ENCODE measurements around the gene REXO1.

The REXO1 gene

GRCh38 chr19:1847684-1848398, 442 bp downstream of the REXO1 start:
- DNase-seq = no peak

GRCh38 chr19:1847348-1847683, 967 bp downstream of the REXO1 start:
- no peak for DNase-seq

- DNase-seq = no peak
Observed at GRCh38 chr19:1846517-1847204, 1.6 kb downstream of the REXO1 start.

GRCh38 chr19:1845642-1846041, 2.6 kb downstream of the REXO1 start:
- DNase-seq = no peak

GRCh38 chr19:1845125-1845515, 3.2 kb downstream of the REXO1 start:
- DNase-seq = no peak

GRCh38 chr19:1844513-1845124, 3.7 kb downstream of the REXO1 start:
- no peak for DNase-seq

GRCh38 chr19:1843646-1844394, 4.5 kb downstream of the REXO1 start:
- no peak for DNase-seq

- DNase-seq = no peak
Observed at GRCh38 chr19:1843116-1843515, 5.2 kb downstream of the REXO1 start.

- no peak for DNase-seq
Observed at GRCh38 chr19:1841209-1841924, 6.9 kb downstream of the REXO1 start.

GRCh38 chr19:1840541-1841115, 7.7 kb downstream of the REXO1 start:
- DNase-seq = no peak

- no peak for DNase-seq
Observed at GRCh38 chr19:1839658-1840540, 8.4 kb downstream of the REXO1 start.

GRCh38 chr19:1837625-1838105, 10.6 kb downstream of the REXO1 start:
- no peak for DNase-seq

GRCh38 chr19:1837222-1837565, 11.1 kb downstream of the REXO1 start:
- DNase-seq = no peak

- no peak for DNase-seq
Observed at GRCh38 chr19:1836458-1837221, 11.6 kb downstream of the REXO1 start.

- no peak for DNase-seq
Observed at GRCh38 chr19:1833540-1833939, 14.7 kb downstream of the REXO1 start.

- DNase-seq = no peak
Observed at GRCh38 chr19:1832046-1832663, 16.1 kb downstream of the REXO1 start.

GRCh38 chr19:1830978-1831377, 17.3 kb downstream of the REXO1 start:
- DNase-seq = no peak

GRCh38 chr19:1830568-1830967, 17.7 kb downstream of the REXO1 start:
- no peak for DNase-seq

GRCh38 chr19:1829958-1830357, 18.3 kb downstream of the REXO1 start:
- DNase-seq = no peak

Data from NCI-H1436 (cell line).